Parathyroid adenoma (tissue), 2 donors: ENCODE data around the gene FRMPD1.

Experiments
- H2AFZ ChIP-seq: fragments of 300-600 bp; sonication (generic); one replicate; pipeline ENCODE4 v1.7.0; 2017; ENCODE audit warnings: antibody characterized with exemption, mild to moderate bottlenecking
- H3K27ac ChIP-seq: fragments of 300-600 bp; sonication (generic); one replicate; pipeline ENCODE4 v1.7.0; 2017
- H3K27me3 ChIP-seq: fragments of 300-600 bp; sonication (generic); one replicate; pipeline ENCODE4 v1.7.0; 2017; ENCODE audit warnings: low read length; ENCODE audit not compliant: control insufficient read depth, insufficient read depth
- H3K36me3 ChIP-seq: fragments of 300-600 bp; sonication (generic); one replicate; pipeline ENCODE4 v1.7.0; 2017; ENCODE audit warnings: low read length; ENCODE audit not compliant: control insufficient read depth, insufficient read depth
- H3K4me1 ChIP-seq: fragments of 300-600 bp; sonication (generic); one replicate; pipeline ENCODE4 v1.7.0; 2017; ENCODE audit warnings: control low read depth
- H3K4me2 ChIP-seq: fragments of 300-600 bp; sonication (generic); one replicate; pipeline ENCODE4 v1.7.0; 2017; ENCODE audit warnings: low read length
- H3K4me3 ChIP-seq: fragments of 300-600 bp; sonication (generic); one replicate; pipeline ENCODE4 v1.7.0; 2017; ENCODE audit warnings: low read depth, low read length
- H3K79me2 ChIP-seq: fragments of 300-600 bp; sonication (generic); one replicate; pipeline ENCODE4 v1.7.0; 2017; ENCODE audit warnings: control low read depth
- H3K9ac ChIP-seq: fragments of 300-600 bp; sonication (generic); one replicate; pipeline ENCODE4 v1.7.0; 2017; ENCODE audit warnings: mild to moderate bottlenecking
- H3K9me3 ChIP-seq: fragments of 300-600 bp; sonication (generic); one replicate; pipeline ENCODE4 v1.7.0; 2017; ENCODE audit warnings: low read length; ENCODE audit not compliant: control insufficient read depth
- TF ChIP-seq, protein P1 (sequence below): fragments of 300-600 bp; sonication (generic); IDR thresholded peaks from one replicate; pipeline ENCODE4 v1.7.0; 2017; ENCODE audit warnings: antibody characterized with exemption, mild to moderate bottlenecking
- donor health status: primary hyperparathyroidism.

The FRMPD1 gene

GRCh38 chr9:37707748-37708147, 57.0 kb downstream of the FRMPD1 start:
- H3K27me3 ChIP-seq: no peaks in the 10 kb centered on the region
- H3K4me2 ChIP-seq: no peak overlapping the region
- H3K79me2 ChIP-seq: no peaks in the 10 kb centered on the region
- no peak overlapping the region for H3K27ac ChIP-seq
- H3K4me1 ChIP-seq: no peaks in the 10 kb centered on the region
- no peaks in the 10 kb centered on the region for H3K9me3 ChIP-seq
- no peak overlapping the region for H3K4me3 ChIP-seq
- no peak overlapping the region for H3K9ac ChIP-seq
- H3K36me3 ChIP-seq: no peaks in the 10 kb centered on the region
- H2AFZ ChIP-seq: no peak overlapping the region
- TF ChIP-seq, protein P1, sequence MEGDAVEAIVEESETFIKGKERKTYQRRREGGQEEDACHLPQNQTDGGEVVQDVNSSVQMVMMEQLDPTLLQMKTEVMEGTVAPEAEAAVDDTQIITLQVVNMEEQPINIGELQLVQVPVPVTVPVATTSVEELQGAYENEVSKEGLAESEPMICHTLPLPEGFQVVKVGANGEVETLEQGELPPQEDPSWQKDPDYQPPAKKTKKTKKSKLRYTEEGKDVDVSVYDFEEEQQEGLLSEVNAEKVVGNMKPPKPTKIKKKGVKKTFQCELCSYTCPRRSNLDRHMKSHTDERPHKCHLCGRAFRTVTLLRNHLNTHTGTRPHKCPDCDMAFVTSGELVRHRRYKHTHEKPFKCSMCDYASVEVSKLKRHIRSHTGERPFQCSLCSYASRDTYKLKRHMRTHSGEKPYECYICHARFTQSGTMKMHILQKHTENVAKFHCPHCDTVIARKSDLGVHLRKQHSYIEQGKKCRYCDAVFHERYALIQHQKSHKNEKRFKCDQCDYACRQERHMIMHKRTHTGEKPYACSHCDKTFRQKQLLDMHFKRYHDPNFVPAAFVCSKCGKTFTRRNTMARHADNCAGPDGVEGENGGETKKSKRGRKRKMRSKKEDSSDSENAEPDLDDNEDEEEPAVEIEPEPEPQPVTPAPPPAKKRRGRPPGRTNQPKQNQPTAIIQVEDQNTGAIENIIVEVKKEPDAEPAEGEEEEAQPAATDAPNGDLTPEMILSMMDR: no peak

DNA sequence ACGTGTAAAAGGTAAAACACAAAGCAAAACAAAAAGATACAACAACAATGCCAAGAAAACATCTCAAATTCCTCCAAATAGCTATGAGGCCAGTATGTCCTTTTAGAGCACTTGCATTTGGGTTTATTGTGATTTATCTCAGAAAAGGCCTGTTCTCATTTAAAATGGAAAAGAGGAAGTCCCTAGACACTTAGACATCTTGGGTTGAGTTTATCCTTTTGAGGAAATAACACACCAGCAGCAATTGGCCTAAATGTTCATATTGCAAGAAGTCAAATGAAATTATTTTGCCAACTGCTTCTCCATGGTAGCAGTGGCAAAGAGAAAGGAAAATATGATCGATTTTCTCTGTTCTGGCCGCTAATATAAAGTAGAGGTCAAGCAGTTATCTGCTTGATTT, 59.3 kb downstream of the FRMPD1 start:
- TF ChIP-seq, protein P1: no peak
- Histone ChIP-seq H3K4me1 (no peaks in the 10 kb centered on the region), H3K79me2 (no peaks in the 10 kb centered on the region), H3K36me3 (no peaks in the 10 kb centered on the region), H3K4me2 (no peak overlapping the region), H2AFZ (no peak overlapping the region), H3K9me3 (no peaks in the 10 kb centered on the region), H3K4me3 (no peak overlapping the region), H3K27me3 (no peaks in the 10 kb centered on the region), H3K27ac (no peak overlapping the region), H3K9ac (no peak overlapping the region)

GRCh38 chr9:37715260-37715659, 64.5 kb downstream of the FRMPD1 start:
- Histone ChIP-seq H3K27ac (no peak overlapping the region), H3K9ac (no peak overlapping the region), H3K79me2 (no peaks in the 10 kb centered on the region), H3K27me3 (no peaks in the 10 kb centered on the region), H3K4me2 (peak overlapping the region; percentile 9), H3K4me3 (no peak overlapping the region), H3K9me3 (no peaks in the 10 kb centered on the region), H3K4me1 (no peaks in the 10 kb centered on the region), H3K36me3 (no peaks in the 10 kb centered on the region), H2AFZ (no peak overlapping the region)
- TF ChIP-seq, protein P1: no peak

- H3K4me3 ChIP-seq: no peak overlapping the region
- no peaks in the 10 kb centered on the region for H3K9me3 ChIP-seq
- H3K27ac ChIP-seq: no peak overlapping the region
- H3K4me1 ChIP-seq: no peaks in the 10 kb centered on the region
- no peak overlapping the region for H2AFZ ChIP-seq
- H3K4me2 ChIP-seq: no peak overlapping the region
- no peaks in the 10 kb centered on the region for H3K27me3 ChIP-seq
- H3K9ac ChIP-seq: no peak overlapping the region
- TF ChIP-seq, protein P1: no peak
- no peaks in the 10 kb centered on the region for H3K36me3 ChIP-seq
- H3K79me2 ChIP-seq: no peaks in the 10 kb centered on the region
Measured at GRCh38 chr9:37715991-37716505, 65.3 kb downstream of the FRMPD1 start.

GRCh38 chr9:37719526-37719925, 68.8 kb downstream of the FRMPD1 start:
- H3K27ac ChIP-seq: no peak overlapping the region
- no peak overlapping the region for H2AFZ ChIP-seq
- TF ChIP-seq, protein P1: no peak
- H3K79me2 ChIP-seq: no peaks in the 10 kb centered on the region
- H3K36me3 ChIP-seq: no peaks in the 10 kb centered on the region
- H3K4me3 ChIP-seq: no peak overlapping the region
- no peak overlapping the region for H3K4me2 ChIP-seq
- no peaks in the 10 kb centered on the region for H3K9me3 ChIP-seq
- H3K9ac ChIP-seq: no peak overlapping the region
- H3K27me3 ChIP-seq: no peaks in the 10 kb centered on the region
- no peaks in the 10 kb centered on the region for H3K4me1 ChIP-seq
